HG03520 (cell line): Measurements from ENCODE around the gene SLC16A4.
"Not testable (repeated sequence)": the region's sequence is repeated elsewhere in the genome, so short reads cannot be mapped to it uniquely, and the experiment has no call there.

Source experiments
- ATAC-seq: cut with Tn5 transposase; IDR thresholded peaks from one replicate; pipeline ENCODE4 v1.9.1; 2021; ENCODE audit warnings: mild to moderate bottlenecking, moderate library complexity; ENCODE audit not compliant: unreplicated experiment

SLC16A4 gene

GRCh38 chr1:110390692-110391245 lies at the start of gene SLC16A4:
Gene SLC16A4 (minus strand): TSS chr1:110391026. CDS start chr1:110389323, 1,703 bp downstream.
- no peak for ATAC-seq

DNA sequence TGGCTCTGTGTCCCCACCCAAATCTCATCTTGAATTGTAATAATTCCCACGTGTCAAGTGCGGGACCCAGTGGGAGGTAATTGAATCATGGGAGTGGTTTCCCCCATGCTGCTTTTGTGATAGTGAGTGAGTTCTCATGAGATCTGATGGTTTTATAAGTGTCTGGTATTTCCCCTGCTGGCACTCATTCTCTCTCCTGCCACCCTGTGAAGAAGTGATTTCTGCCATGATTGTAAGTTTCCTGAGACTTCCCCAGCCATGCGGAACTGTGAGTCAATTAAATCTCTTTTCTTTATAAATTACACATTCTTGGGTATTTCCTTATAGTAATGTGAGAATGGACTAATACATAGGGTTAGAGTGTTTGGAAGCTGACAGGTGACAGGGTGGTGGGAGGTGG lies 49.0 kb upstream of the SLC16A4 start:
- not testable (repeated sequence) for ATAC-seq

DNA sequence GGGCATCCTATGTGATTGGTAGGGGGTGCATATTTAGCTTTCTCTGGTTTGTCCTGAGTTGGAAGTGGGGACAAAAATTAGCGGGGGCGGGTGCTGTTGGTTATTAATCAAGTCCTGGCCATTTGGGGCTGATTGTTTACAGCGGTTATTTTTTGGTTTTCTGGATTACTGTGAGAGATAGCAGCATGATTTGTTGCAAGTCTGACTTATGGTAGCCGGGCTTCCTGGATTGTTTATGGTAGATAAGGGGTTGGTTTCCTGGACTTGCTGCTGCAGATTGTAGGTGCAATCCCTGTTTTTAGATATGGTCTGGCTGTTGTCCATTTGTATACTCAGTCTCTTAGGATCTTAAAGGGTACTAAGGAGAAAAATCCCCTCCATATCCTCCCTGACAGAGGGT lies 48.1 kb upstream of the SLC16A4 start:
- ATAC-seq, result no peak

DNA sequence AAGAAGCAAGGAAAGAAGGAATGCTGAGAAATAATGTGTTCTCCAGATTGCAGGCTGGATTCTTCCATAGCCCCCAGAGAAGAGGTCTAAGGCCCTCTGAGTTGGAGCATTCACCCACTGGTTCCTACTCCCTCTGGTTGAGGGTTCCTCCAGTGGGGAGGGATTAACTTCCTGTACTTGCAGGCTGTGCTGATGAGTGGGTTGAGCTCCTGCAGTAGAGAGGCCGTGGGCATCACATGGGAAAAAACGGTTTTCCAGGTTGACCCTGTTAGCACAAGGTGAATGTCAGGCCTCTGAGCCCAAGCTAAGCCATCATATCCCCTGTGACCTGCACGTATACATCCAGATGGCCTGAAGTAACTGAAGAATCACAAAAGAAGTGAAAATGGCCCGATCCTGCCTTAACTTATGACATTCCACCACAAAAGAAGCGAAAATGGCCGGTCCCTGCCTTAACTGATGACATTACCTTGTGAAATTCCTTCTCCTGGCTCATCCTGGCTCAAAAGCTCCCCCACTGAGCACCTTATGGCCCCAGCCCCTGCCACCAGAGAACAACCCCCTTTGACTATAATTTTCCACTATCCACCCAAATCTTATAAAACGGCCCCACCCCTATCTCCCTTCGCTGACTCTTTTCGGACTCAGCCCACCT lies 46.9 kb upstream of the SLC16A4 start:
- not testable (repeated sequence) for ATAC-seq

GRCh38 chr1:110436635-110437034 lies 45.8 kb upstream of the SLC16A4 start:
- no peak for ATAC-seq

GRCh38 chr1:110434946-110435345 lies 44.1 kb upstream of the SLC16A4 start:
- no peak for ATAC-seq

DNA sequence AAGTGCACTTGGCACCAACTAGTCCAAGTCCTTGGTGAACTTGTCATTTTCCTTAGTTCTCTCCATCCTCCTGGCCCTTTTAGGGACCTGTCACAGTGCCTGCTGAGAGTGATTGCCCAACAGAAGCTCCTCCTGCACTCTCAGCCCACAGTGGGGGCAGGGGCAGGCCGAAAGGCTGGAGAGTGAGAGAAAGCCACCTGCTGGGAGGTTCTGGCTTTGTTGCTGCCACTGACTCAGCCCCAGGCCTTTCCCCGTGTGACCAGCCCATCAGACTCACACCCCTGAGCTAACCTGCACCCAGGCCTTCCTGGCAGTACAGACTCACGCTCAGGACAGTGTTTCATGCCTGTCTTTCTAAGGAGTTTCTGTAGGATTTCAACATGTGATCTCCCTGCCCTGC lies 43.0 kb upstream of the SLC16A4 start:
- no peak for ATAC-seq

DNA sequence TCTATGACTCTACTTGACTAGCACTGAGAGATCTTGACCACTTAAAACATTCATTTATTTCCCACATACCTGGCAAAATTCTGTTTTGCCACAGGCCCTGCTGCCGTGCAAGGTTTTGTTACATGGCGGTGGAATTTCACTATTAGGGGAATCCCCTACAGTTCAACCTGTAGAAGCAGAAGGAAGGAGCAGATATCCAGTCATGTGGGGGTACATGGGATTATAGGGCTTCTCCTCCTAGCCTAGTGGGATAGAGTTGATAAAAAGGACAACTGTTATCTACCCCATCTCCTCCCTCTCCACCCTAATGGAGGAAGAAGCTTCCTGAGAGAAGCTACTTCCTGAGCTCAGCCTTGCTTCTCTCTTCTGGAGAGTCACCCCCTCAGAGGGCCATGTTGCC lies 42.4 kb upstream of the SLC16A4 start:
- ATAC-seq, result no peak

GRCh38 chr1:110430901-110431300 lies 40.1 kb upstream of the SLC16A4 start:
- no peak for ATAC-seq

GRCh38 chr1:110430366-110430765 lies 39.5 kb upstream of the SLC16A4 start:
- no peak for ATAC-seq

- ATAC-seq, result no peak
These were observed 38.1 kb upstream of the SLC16A4 start for GRCh38 chr1:110428946-110429345.

GRCh38 chr1:110426854-110427253 lies 36.0 kb upstream of the SLC16A4 start:
- ATAC-seq, result no peak

- no peak for ATAC-seq
These were observed 34.9 kb upstream of the SLC16A4 start for GRCh38 chr1:110425612-110426152.

GRCh38 chr1:110424699-110425611 lies 34.1 kb upstream of the SLC16A4 start:
- no peak for ATAC-seq

- no peak for ATAC-seq
These were observed 30.3 kb upstream of the SLC16A4 start for GRCh38 chr1:110420874-110421793.

DNA sequence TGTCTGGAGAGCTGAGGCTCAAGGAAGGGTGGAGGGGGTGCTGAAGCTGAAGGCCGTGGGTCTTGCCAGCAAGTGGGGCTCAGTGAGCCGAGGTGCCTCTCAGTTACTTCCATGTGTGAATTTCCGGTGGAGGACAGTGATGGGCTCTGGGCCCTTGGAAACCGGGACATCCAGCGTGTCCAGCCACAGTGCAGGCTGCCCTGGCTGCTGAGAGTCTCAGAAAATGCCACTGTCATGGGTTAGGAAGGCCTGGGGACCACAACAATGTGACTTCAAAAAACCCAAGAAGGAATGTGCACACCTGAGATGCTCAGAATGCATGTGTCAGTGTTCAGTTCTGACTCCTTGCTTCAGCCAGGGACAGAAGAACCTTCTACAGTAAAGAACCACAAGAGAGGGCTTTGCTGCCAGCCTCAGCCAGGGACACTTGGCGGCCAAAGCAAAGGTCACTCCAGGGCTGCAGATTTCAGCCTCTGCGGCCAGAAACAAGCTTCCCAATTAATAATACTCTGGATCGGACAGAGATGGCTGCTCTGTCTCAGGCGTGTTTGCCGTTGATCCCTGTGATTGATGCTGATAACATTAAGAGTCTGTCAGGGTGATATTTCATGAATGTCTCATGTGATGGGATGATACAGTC lies 29.3 kb upstream of the SLC16A4 start:
- no peak for ATAC-seq

DNA sequence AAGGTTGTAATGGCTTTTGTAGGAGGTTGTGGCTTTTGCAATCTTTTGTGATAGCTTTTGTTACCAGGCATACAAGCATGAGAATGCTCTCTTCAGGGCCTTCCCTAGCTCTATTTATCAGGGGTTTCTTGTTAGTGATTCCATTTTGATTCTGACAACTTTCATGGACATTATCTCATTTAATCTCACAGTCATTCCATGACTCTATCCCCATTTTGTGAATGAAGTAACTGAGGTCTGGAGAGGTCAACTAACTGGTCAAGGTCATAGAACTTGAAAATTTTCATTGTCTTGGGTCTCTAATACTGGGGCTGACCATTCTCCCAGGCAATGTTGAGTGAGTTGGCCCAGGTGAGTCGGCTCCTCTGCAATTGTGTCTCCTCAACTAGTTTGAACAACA lies 27.9 kb upstream of the SLC16A4 start:
- no peak for ATAC-seq

DNA sequence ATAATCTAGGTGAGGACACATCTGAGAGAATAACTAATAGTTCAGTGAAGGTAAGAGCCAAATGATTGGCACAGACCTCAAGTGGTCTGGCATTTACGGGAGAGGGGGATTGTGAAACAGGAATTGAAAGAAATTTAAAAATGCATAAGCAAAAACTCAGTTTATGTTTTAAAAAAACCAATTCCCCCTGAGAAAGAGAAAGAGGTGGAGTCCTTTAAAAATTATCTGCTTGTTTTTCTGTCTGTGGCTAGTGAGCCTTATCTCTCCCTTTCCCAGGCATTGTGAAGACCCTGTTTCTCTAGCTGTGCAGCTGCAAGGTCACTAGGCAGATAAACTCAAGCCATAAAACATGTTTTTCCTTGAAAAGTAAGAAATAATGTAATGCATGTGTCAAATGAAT lies 22.2 kb upstream of the SLC16A4 start:
- ATAC-seq, result not testable (repeated sequence)

DNA sequence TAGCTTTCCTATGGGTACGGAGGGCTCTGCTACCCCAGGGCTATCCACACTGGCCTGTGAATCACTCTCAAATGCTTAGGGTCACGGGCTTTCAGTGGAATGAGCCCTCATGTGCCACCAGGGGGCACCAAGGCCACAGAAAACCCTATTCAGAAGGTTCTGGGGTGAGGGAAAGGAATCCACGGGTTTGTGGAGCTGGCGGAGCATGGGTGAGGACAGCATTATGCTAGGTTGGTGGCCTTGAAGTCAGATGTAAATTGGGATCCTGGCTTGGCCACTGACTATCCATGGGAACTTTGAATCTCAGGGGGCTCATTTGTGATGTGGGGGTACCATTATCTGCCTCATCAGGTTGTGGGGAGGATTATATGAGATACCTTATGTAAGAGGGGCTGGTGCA lies 21.8 kb upstream of the SLC16A4 start:
- ATAC-seq, result no peak

GRCh38 chr1:110411173-110411735 lies 20.4 kb upstream of the SLC16A4 start:
- no peak for ATAC-seq
